Measurements from ENCODE around the gene ERI2.

ERI2 gene

DNA sequence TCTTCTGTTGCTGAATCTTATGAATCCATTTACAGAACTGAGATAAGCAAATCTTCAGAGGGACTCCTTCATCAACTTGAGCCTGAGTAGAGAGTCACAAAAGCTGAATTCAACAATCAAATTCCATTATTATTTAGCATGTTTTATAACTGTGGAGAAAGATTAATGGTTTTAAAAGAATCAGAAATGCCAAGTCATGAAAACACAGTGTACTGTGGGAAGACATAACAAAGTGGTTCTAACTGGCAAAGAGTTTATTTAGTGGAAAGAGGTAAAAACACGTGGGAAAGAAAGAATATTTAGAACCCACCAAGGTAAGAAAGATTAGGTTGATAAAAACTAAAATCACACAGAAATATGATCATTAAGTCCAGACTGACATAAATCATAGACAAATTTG, 5.0 kb downstream of the ERI2 start:
- Histone ChIP-seq H3K36me3 (ENCODE audit: control insufficient read depth in 1 of 2, insufficient read depth in 2 of 2, low read depth in 1 of 2, low read length in 2 of 2) (peaks cover 0 to 36% of the 10 kb centered on the region in 2 experiments), H3K9me3 (ENCODE audit: control insufficient read depth, low read length) (no peaks in the 10 kb centered on the region), H2BK5ac (ENCODE audit: low read depth, low read length, poor library complexity, severe bottlenecking) (no peak overlapping the region), H3K27ac (ENCODE audit: low read length, poor library complexity, severe bottlenecking) (no peak overlapping the region), H3K18ac (ENCODE audit: low read depth in 1 of 2, low read length in 2 of 2) (no peak overlapping the region), H2BK15ac (ENCODE audit: low read depth, poor library complexity, severe bottlenecking) (no peak overlapping the region), H2AFZ (ENCODE audit: low read depth, low read length) (no peak overlapping the region), H3K4me3 (ENCODE audit: insufficient read depth in 1 of 2, low read depth in 1 of 2, low read length in 2 of 2) (no peak overlapping the region), H2BK12ac (ENCODE audit: low read length in 2 of 2) (no peak overlapping the region), H3K79me1 (replicated peaks; ENCODE audit: low read length, poor library complexity, severe bottlenecking) (no peaks in the 10 kb centered on the region), H3K9ac (ENCODE audit: low read length) (no peak overlapping the region), H2BK120ac (ENCODE audit: low read depth, low read length) (no peak overlapping the region), H4K8ac (ENCODE audit: low read length) (no peak overlapping the region), H3K4ac (ENCODE audit: low read depth in 1 of 2, low read length in 2 of 2) (no peak overlapping the region), H3K4me1 (ENCODE audit: control insufficient read depth, insufficient read depth, low read depth, low read length) (no peaks in the 10 kb centered on the region), H3K27me3 (ENCODE audit: control insufficient read depth in 1 of 2, insufficient read depth in 1 of 2, low read length in 2 of 2) (no peaks in the 10 kb centered on the region), H3K4me2 (ENCODE audit: low read length, poor library complexity, severe bottlenecking) (no peak overlapping the region), H2AK5ac (ENCODE audit: low read length, severe bottlenecking) (no peak overlapping the region), H3K23ac (ENCODE audit: low read length in 2 of 2) (no peak overlapping the region), H4K91ac (ENCODE audit: low read length) (no peak overlapping the region), H3K14ac (ENCODE audit: low read length in 2 of 2) (no peak overlapping the region)
- no CpG with 5 or more reads among the region's 1 CpG for WGBS
- DNase-seq, result no peak

- H2BK12ac ChIP-seq (ENCODE audit: low read length in 2 of 2), result no peak overlapping the region
- WGBS, result no CpG with 5 or more reads among the region's 2 CpGs
- H3K4ac ChIP-seq (ENCODE audit: low read depth in 1 of 2, low read length in 2 of 2), result no peak overlapping the region
- no peak overlapping the region for H3K4me3 ChIP-seq (ENCODE audit: insufficient read depth in 1 of 2, low read depth in 1 of 2, low read length in 2 of 2)
- no peaks in the 10 kb centered on the region for H3K9me3 ChIP-seq (ENCODE audit: control insufficient read depth, low read length)
- H2BK15ac ChIP-seq (ENCODE audit: low read depth, poor library complexity, severe bottlenecking), result no peak overlapping the region
- DNase-seq, result peak; percentile 7
- H3K14ac ChIP-seq (ENCODE audit: low read length in 2 of 2), result no peak overlapping the region
- no peak overlapping the region for H2BK5ac ChIP-seq (ENCODE audit: low read depth, low read length, poor library complexity, severe bottlenecking)
- H3K79me1 ChIP-seq (replicated peaks; ENCODE audit: low read length, poor library complexity, severe bottlenecking), result no peaks in the 10 kb centered on the region
- H4K8ac ChIP-seq (ENCODE audit: low read length), result no peak overlapping the region
- H3K36me3 ChIP-seq (ENCODE audit: control insufficient read depth in 1 of 2, insufficient read depth in 2 of 2, low read depth in 1 of 2, low read length in 2 of 2), result peaks cover 0 to 37% of the 10 kb centered on the region in 2 experiments
- H3K9ac ChIP-seq (ENCODE audit: low read length), result no peak overlapping the region
- no peak overlapping the region for H3K4me2 ChIP-seq (ENCODE audit: low read length, poor library complexity, severe bottlenecking)
- H3K4me1 ChIP-seq (ENCODE audit: control insufficient read depth, insufficient read depth, low read depth, low read length), result no peaks in the 10 kb centered on the region
- no peaks in the 10 kb centered on the region for H3K27me3 ChIP-seq (ENCODE audit: control insufficient read depth in 1 of 2, insufficient read depth in 1 of 2, low read length in 2 of 2)
- no peak overlapping the region for H3K23ac ChIP-seq (ENCODE audit: low read length in 2 of 2)
- no peak overlapping the region for H2AFZ ChIP-seq (ENCODE audit: low read depth, low read length)
- H3K27ac ChIP-seq (ENCODE audit: low read length, poor library complexity, severe bottlenecking), result no peak overlapping the region
- no peak overlapping the region for H2AK5ac ChIP-seq (ENCODE audit: low read length, severe bottlenecking)
- no peak overlapping the region for H3K18ac ChIP-seq (ENCODE audit: low read depth in 1 of 2, low read length in 2 of 2)
- H2BK120ac ChIP-seq (ENCODE audit: low read depth, low read length), result no peak overlapping the region
- no peak overlapping the region for H4K91ac ChIP-seq (ENCODE audit: low read length)
These were observed 6.7 kb downstream of the ERI2 start for GRCh38 chr16:20799599-20799998.

DNA sequence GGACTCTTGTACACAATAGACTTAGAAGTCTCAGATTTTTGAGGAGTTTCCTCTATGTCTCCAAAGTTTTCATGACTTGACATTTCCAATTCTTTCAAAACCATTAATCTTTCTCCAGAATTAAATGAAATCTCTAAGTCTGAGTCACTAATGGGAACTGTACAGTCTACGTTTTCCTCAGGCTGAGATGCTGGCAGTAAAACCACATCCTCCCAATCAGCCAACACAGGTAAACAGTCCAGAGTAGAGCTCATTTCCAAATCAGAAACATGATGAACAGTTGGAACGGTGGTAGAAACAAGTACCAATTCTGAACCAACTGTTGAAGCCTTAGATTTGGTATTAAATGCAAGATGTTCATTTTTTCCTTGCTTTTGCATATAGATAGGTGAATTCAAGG, 7.9 kb downstream of the ERI2 start:
- Histone ChIP-seq H4K91ac (ENCODE audit: low read length) (no peak overlapping the region), H2AFZ (ENCODE audit: low read depth, low read length) (no peak overlapping the region), H2BK15ac (ENCODE audit: low read depth, poor library complexity, severe bottlenecking) (no peak overlapping the region), H3K14ac (ENCODE audit: low read length in 2 of 2) (no peak overlapping the region), H3K4me2 (ENCODE audit: low read length, poor library complexity, severe bottlenecking) (no peak overlapping the region), H2BK5ac (ENCODE audit: low read depth, low read length, poor library complexity, severe bottlenecking) (no peak overlapping the region), H3K23ac (ENCODE audit: low read length in 2 of 2) (no peak overlapping the region), H3K27ac (ENCODE audit: low read length, poor library complexity, severe bottlenecking) (no peak overlapping the region), H3K9me3 (ENCODE audit: control insufficient read depth, low read length) (no peaks in the 10 kb centered on the region), H3K4ac (ENCODE audit: low read depth in 1 of 2, low read length in 2 of 2) (no peak overlapping the region), H3K9ac (ENCODE audit: low read length) (no peak overlapping the region), H2BK120ac (ENCODE audit: low read depth, low read length) (no peak overlapping the region), H3K4me3 (ENCODE audit: insufficient read depth in 1 of 2, low read depth in 1 of 2, low read length in 2 of 2) (no peak overlapping the region), H3K18ac (ENCODE audit: low read depth in 1 of 2, low read length in 2 of 2) (no peak overlapping the region), H2BK12ac (ENCODE audit: low read length in 2 of 2) (no peak overlapping the region), H4K8ac (ENCODE audit: low read length) (no peak overlapping the region), H3K79me1 (replicated peaks; ENCODE audit: low read length, poor library complexity, severe bottlenecking) (no peaks in the 10 kb centered on the region), H3K36me3 (ENCODE audit: control insufficient read depth in 1 of 2, insufficient read depth in 2 of 2, low read depth in 1 of 2, low read length in 2 of 2) (peaks cover 0 to 37% of the 10 kb centered on the region in 2 experiments), H2AK5ac (ENCODE audit: low read length, severe bottlenecking) (no peak overlapping the region), H3K27me3 (ENCODE audit: control insufficient read depth in 1 of 2, insufficient read depth in 1 of 2, low read length in 2 of 2) (no peaks in the 10 kb centered on the region), H3K4me1 (ENCODE audit: control insufficient read depth, insufficient read depth, low read depth, low read length) (no peaks in the 10 kb centered on the region)
- no peak for DNase-seq
- WGBS, result 82% methylated on average over 2 of the region's 2 CpGs

DNA sequence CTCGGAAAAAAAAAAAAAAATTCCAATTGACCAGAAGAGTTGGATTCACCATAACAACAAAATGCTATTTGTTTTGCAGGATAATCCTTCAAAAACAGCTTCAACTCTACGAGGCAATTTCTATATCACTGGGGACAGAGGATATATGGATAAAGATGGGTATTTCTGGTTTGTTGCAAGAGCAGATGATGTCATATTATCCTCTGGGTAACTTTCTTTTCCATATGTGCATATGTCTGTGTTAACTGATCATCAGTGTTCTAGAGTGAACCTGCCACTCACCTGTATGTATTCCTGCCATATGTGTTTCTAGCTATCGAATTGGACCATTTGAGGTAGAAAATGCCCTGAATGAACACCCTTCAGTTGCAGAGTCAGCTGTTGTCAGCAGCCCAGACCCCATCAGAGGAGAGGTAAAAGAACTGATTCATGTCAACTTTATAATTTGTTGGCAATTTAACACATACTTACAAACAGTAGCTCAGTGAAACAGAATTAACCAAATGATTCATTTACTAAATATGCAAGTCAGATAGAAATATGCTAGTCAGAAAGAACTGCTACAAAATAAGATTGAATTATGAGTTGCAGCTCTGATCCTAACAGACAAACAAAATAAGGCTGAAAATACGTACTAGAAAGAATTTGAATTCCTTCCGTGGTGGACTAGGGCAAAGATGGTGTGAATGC, 14.2 kb downstream of the ERI2 start:
- Histone ChIP-seq H3K23ac (ENCODE audit: low read length in 2 of 2) (no peak overlapping the region), H2BK120ac (ENCODE audit: low read depth, low read length) (no peak overlapping the region), H3K9ac (ENCODE audit: low read length) (no peak overlapping the region), H3K4me1 (ENCODE audit: control insufficient read depth, insufficient read depth, low read depth, low read length) (peaks cover 1% of the 10 kb centered on the region), H3K27ac (ENCODE audit: low read length, poor library complexity, severe bottlenecking) (no peak overlapping the region), H4K8ac (ENCODE audit: low read length) (no peak overlapping the region), H2BK5ac (ENCODE audit: low read depth, low read length, poor library complexity, severe bottlenecking) (no peak overlapping the region), H2BK15ac (ENCODE audit: low read depth, poor library complexity, severe bottlenecking) (no peak overlapping the region), H3K4me2 (ENCODE audit: low read length, poor library complexity, severe bottlenecking) (no peak overlapping the region), H3K4ac (ENCODE audit: low read depth in 1 of 2, low read length in 2 of 2) (no peak overlapping the region), H3K14ac (ENCODE audit: low read length in 2 of 2) (no peak overlapping the region), H3K36me3 (ENCODE audit: control insufficient read depth in 1 of 2, insufficient read depth in 2 of 2, low read depth in 1 of 2, low read length in 2 of 2) (peaks cover 0 to 8% of the 10 kb centered on the region in 2 experiments), H3K18ac (ENCODE audit: low read depth in 1 of 2, low read length in 2 of 2) (no peak overlapping the region), H3K79me1 (replicated peaks; ENCODE audit: low read length, poor library complexity, severe bottlenecking) (no peaks in the 10 kb centered on the region), H3K4me3 (ENCODE audit: insufficient read depth in 1 of 2, low read depth in 1 of 2, low read length in 2 of 2) (no peak overlapping the region), H3K9me3 (ENCODE audit: control insufficient read depth, low read length) (no peaks in the 10 kb centered on the region), H3K27me3 (ENCODE audit: control insufficient read depth in 1 of 2, insufficient read depth in 1 of 2, low read length in 2 of 2) (no peaks in the 10 kb centered on the region), H2BK12ac (ENCODE audit: low read length in 2 of 2) (no peak overlapping the region), H4K91ac (ENCODE audit: low read length) (no peak overlapping the region), H2AK5ac (ENCODE audit: low read length, severe bottlenecking) (no peak overlapping the region), H2AFZ (ENCODE audit: low read depth, low read length) (no peak overlapping the region)
- no peak for DNase-seq
- 92% methylated on average over 5 of the region's 5 CpGs for WGBS

Data from mesenchymal stem cell (in vitro differentiated cells and primary cell).